ENCODE measurements around the gene GP1BB. TPM values are rescaled to one million over a fixed set of nuclear protein-coding genes. Genes with fewer than 3 reads are reported as not detected.

Gene GP1BB
- total RNA-seq, 2 experiments from 2014 or later = not detected

DNA sequence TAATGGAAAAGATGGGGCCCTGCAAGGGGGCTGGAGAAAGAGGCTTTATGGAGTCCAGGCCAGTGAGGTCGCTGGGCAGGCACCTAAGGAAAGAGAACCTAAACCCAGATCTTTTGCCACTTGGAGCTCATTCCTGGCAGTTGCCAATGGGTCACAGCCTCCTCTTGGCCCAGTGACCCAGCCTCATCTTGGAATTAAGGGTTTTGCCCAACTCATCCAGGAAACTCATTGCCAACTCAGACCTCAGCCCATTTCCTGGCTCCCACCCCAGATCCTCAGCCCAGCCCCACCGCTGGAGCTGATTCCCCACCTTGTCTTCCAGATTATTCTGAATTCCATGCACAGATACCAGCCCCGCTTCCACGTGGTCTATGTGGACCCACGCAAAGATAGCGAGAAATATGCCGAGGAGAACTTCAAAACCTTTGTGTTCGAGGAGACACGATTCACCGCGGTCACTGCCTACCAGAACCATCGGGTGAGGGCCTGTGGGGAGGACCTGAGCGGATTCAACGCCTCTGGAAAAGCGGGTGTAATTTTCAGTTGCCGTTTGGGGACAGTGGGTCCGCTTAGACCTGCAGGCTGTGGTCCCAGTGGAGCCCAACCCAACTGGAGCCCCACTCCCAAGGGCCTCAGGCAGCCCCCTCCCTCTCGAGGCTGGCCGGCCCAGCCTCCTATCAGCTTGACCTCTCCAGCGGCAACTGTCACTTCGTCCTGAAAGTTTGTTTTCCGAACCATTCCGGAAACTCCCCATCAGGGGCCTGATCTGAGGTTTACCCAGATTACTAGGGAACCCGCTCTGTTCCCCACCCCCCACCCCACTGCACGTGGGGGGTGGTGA, 41.5 kb downstream of the GP1BB start:
- Mint-ChIP-seq H3K4me1 (peaks cover 19% of the 10 kb centered on the region), H3K27me3 (peaks cover 74% of the 10 kb centered on the region), H3K36me3 (peaks cover 5% of the 10 kb centered on the region), H3K27ac (no peak overlapping the region), H3K4me3 (no peak overlapping the region), H3K9me3 (ENCODE audit: low read depth) (no peaks in the 10 kb centered on the region)
- CTCF ChIA-PET = interaction anchor here (1.2 to 3.4 kb wide), 3 partner anchors 8 to 41 kb away, joined by 3 to 20 read pairs (median 8); partner anchors contain the start of gene GP1BB
- no peak for ATAC-seq
- no peak for DNase-seq

DNA sequence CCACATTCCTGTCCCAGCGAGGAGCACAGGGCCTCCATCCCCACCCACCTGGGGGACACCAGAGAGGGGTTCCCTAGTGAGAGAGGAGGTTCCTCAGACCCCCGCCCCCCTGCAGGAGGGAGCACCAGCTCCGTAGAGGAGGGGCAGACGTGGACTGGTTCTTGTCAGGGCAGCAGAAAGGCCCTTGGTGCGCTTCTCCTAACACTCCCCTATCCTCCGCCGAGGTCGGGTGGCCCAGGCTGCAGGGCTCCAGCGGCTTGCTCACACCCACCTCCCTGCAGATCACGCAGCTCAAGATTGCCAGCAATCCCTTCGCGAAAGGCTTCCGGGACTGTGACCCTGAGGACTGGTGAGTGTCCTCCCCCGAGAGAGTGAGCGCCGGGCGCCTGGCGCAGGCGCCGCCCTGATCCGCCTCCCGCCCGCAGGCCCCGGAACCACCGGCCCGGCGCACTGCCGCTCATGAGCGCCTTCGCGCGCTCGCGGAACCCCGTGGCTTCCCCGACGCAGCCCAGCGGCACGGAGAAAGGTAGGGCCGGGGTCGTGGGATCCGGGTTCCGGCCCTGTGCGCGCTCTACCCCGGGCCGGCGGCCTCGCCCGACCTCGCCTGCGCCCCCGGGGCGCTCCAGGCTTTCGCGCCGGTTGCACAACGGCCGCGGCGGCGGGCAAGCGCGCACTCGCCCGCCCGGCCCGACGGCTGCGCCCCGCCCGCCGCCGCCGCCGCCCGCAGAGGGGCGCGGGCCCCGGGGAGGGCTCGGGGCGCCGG, 42.3 kb downstream of the GP1BB start:
- Mint-ChIP-seq H3K27me3 (peaks cover 77% of the 10 kb centered on the region), H3K9me3 (ENCODE audit: low read depth) (no peaks in the 10 kb centered on the region), H3K4me1 (peaks cover 14% of the 10 kb centered on the region), H3K4me3 (peak overlapping the region; percentile 61), H3K27ac (peak overlapping the region; percentile 41), H3K36me3 (no peaks in the 10 kb centered on the region)
- CTCF ChIA-PET = interaction anchor here (2.2 to 3.4 kb wide), 2 partner anchors 9 to 34 kb away, joined by 8 to 20 read pairs; no protein-coding TSS in a partner anchor
- DNase-seq (peak; percentile 48), ATAC-seq (peak; percentile 42)

DNA sequence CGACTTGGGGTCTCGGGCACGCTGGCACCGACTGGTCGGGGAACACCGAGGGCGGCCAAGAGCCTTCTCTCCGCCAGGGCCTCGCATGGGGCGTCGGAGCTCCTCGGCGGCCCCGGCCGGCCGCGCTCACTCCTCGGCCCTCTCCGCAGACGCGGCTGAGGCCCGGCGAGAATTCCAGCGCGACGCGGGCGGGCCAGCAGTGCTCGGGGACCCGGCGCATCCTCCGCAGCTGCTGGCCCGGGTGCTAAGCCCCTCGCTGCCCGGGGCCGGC, 42.8 kb downstream of the GP1BB start:
- H3K9me3 Mint-ChIP-seq (ENCODE audit: low read depth) = no peaks in the 10 kb centered on the region
- CTCF ChIA-PET = interaction anchor here (2.2 to 3.4 kb wide), 2 partner anchors 10 to 35 kb away, joined by 8 to 20 read pairs; no protein-coding TSS in a partner anchor
- H3K4me1 Mint-ChIP-seq = peaks cover 14% of the 10 kb centered on the region
- no peak for ATAC-seq
- no peak overlapping the region for H3K27ac Mint-ChIP-seq
- DNase-seq = no peak
- peaks cover 82% of the 10 kb centered on the region for H3K27me3 Mint-ChIP-seq
- H3K36me3 Mint-ChIP-seq = no peaks in the 10 kb centered on the region
- H3K4me3 Mint-ChIP-seq = no peak overlapping the region

DNA sequence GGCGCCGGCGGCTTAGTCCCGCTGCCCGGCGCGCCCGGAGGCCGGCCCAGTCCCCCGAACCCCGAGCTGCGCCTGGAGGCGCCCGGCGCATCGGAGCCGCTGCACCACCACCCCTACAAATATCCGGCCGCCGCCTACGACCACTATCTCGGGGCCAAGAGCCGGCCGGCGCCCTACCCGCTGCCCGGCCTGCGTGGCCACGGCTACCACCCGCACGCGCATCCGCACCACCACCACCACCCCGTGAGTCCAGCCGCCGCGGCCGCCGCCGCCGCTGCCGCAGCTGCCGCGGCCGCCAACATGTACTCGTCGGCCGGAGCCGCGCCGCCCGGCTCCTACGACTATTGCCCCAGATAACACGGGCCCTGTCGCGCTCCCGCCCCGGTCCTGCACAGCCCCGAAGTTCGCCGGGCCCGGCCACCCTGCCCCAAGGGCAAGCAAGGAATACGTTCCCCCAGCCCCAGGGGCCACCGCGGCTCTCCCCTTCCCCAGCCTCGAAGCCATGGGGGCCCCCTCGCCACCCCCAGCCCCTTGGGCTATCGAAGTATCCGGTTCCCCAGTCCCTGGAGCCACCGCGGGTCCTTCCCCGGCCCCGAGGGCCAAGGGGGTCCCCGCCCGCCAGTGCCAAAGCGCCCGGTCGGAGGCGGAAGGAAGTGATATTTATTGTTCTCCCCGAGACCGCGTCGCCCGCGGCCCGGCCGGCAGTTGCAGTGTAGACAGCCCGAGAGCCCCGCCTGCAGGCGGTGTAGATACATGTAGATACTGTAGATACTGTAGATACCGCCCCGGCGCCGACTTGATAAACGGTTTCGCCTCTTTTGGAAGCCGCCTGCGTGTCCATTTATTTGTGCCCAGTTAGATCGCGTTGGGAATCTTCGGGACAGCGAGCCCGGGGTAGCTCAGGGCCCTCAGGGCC, 43.4 kb downstream of the GP1BB start:
- Mint-ChIP-seq H3K36me3 (no peaks in the 10 kb centered on the region), H3K4me3 (peak overlapping the region; percentile 43), H3K9me3 (ENCODE audit: low read depth) (no peaks in the 10 kb centered on the region), H3K27ac (no peak overlapping the region), H3K4me1 (peaks cover 12% of the 10 kb centered on the region), H3K27me3 (peaks cover 81% of the 10 kb centered on the region)
- peak; percentile 88 for ATAC-seq
- CTCF ChIA-PET = interaction anchor here (2.2 to 3.4 kb wide), 2 partner anchors 10 to 36 kb away, joined by 8 to 20 read pairs; no protein-coding TSS in a partner anchor
- peak; percentile 83 for DNase-seq

DNA sequence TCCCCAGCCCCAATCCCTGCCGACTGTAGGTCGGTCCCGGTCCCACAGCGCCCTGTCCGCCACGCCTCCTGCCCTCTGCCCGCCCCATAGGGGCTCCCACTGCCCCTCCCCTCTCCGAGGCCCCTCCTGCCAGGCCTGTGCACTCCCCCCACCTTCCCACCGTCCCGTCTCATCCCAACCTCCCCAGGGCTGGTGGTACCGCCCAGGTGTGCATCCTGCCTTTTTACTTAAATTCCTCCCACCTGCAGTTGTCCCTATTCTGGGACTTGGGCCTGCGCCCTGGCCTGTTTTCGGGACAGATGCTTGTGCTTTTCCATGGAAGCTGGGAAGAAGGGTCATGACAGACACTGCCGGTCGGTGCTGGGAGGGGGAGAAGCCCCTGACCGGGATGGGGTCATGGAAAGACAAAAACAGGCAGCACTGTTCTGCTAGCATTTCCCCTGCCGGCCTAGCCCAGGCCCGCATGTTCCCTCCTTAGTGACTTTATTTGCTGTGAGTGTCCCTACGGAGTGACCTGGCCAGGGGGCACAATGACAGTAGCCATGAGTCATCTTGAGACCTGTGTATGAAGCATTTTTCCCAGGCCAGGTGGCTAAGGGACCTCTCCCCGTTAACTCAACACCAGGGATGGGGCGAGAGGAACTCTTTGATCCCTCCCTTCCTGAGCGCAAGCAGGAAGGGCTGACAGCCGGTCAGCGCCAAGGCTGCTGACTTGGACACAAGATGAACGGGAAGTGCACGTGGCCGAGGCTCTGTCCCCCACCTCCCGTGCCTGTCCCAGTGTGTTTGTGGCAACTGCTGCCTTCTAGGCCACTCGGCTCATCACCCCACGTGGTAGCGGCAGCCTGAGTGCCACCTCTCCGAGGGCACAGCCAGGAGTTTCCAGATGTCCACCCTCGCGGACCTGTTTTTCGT, 44.3 kb downstream of the GP1BB start:
- peaks cover 12% of the 10 kb centered on the region for H3K4me1 Mint-ChIP-seq
- H3K27me3 Mint-ChIP-seq = peaks cover 79% of the 10 kb centered on the region
- no peaks in the 10 kb centered on the region for H3K36me3 Mint-ChIP-seq
- ATAC-seq (peak; percentile 50), DNase-seq (no peak)
- H3K9me3 Mint-ChIP-seq (ENCODE audit: low read depth) = no peaks in the 10 kb centered on the region
- peak overlapping the region; percentile 43 for H3K4me3 Mint-ChIP-seq
- no peak overlapping the region for H3K27ac Mint-ChIP-seq
- CTCF ChIA-PET = no interaction called here

DNA sequence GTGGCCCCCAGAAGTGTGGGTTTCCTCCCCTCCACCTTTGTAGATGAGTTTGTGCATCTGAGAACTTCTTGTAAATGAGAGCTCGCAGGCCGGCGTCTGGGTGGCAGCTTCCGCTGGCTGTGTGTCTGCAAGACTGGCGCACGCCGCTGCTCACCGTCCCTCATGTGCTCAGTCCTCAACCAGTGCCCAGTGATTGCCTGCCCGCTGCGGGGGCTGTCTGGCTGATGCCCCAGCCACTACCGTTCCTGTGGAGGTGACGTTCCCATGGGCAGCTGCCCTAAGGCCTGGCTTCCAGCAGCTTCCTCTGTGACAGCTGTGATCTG, 46.0 kb downstream of the GP1BB start:
- CTCF ChIA-PET = interaction anchor here (1.6 kb wide), 1 partner anchor 39 kb away, joined by 6 read pairs; no protein-coding TSS in a partner anchor
- no peaks in the 10 kb centered on the region for H3K9me3 Mint-ChIP-seq (ENCODE audit: low read depth)
- peaks cover 12% of the 10 kb centered on the region for H3K4me1 Mint-ChIP-seq

DNA sequence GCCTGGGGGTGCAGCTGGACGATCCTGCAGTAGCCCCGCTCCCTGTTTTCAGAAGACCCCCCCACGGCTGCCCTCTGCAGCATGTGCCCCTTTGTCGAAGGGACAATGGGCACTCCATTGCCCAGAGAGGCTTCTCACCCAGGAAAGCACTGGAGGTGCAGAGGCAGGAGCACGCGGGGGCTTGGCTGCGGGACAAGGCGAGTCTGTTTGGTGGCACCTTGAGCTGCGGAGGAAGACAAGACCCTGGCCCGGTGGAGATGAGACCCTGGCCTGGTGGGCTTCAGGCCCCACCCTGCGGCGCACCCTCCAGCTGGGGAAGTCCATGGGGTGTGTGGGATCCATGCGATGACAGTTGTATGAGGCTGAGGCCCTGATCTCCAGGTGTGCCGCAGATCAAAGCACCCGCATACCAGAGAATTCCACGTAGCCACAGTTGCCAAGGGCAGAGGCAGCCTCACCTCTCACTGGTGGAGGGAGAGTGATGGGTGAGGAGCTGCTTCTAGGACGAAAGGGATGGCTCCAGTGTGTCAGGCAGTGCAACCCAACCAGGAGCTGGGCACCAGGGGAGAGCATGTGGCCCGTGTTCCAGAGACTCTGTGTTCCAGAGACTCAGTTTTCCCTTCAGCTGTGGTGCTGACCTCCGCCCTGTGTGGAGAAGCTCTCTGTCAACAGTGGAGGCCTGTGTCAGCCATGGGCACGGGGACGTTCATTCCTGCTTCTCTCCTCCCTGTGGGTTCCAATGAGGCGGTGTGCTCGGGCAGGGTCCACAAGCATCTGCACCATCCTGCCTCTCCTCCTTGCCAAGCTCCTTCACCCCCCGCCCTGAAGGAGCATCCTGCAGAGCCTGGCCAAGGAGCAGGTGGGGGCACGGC, 47.2 kb downstream of the GP1BB start:
- Mint-ChIP-seq H3K27ac (no peak overlapping the region), H3K4me3 (no peak overlapping the region), H3K27me3 (peaks cover 69% of the 10 kb centered on the region), H3K9me3 (ENCODE audit: low read depth) (no peaks in the 10 kb centered on the region), H3K4me1 (peaks cover 7% of the 10 kb centered on the region), H3K36me3 (no peaks in the 10 kb centered on the region)
- CTCF ChIA-PET = interaction anchor here (1.1 to 1.6 kb wide), 2 partner anchors 40 to 140 kb away, joined by 4 to 6 read pairs; no protein-coding TSS in a partner anchor
- ATAC-seq (no peak), DNase-seq (no peak)

More for the DNA sequence above, 46.0 kb downstream of the GP1BB start:
- ATAC-seq (no peak), DNase-seq (no peak)
- Mint-ChIP-seq H3K36me3 (no peaks in the 10 kb centered on the region), H3K27ac (no peak overlapping the region), H3K27me3 (peaks cover 79% of the 10 kb centered on the region), H3K4me3 (no peak overlapping the region)

DNA sequence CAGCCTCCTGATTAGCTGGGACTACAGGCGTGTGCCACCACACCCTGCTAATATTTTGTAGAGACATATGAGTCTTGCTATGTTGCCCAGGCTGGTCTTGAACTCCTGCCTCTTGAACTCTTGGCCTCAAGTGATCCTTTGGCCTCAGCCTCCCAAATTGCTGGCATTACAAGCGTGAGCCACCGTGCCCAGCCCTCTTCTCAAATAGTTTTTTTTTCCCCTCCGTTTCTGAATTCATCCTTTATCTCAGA, 49.0 kb downstream of the GP1BB start:
- Mint-ChIP-seq H3K27me3 (peaks cover 70% of the 10 kb centered on the region), H3K9me3 (ENCODE audit: low read depth) (no peaks in the 10 kb centered on the region), H3K4me1 (peaks cover 7% of the 10 kb centered on the region), H3K27ac (no peak overlapping the region), H3K4me3 (no peak overlapping the region), H3K36me3 (no peaks in the 10 kb centered on the region)
- CTCF ChIA-PET = interaction anchor here (1.9 kb wide), 1 partner anchor 42 kb away, joined by 6 read pairs; no protein-coding TSS in a partner anchor
- no peak for ATAC-seq
- no peak for DNase-seq

DNA sequence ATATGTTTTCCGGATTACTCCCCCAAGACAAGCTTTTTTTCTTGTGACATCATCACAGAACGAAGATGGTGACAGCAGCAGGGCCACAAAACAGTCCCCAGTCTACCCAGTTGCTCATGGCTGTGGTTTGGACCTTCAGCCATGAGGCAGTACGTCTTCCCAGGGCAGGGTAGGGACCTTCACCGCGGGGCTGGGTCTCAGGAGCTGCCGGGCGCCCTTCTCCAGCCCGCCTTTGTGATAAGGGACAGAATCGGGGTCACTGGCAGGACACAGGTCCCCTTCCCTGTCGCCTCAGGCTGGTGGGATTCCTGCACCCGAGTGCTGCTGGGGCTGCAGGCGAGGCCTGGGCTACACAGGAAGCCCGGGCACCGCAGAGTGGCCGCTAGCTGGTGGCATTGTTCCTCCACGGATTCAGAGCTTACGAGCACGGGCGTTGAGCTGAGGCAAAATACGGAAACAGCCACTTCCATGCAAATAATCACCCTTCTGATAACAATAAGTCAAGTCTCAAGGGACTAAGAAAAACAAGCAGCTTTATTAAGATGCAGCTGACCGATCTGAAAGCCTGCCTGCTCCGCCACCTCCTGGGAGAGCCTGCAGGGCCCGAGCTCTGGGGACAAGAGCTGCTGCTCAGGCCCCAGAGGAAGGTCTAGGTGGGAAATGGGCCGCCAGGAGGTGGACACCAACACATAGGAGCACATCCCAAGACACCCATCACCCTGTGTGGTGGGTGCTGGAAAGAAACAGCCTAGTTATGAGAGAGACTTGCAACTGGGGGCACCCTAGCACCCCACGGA, 49.5 kb downstream of the GP1BB start:
- Mint-ChIP-seq H3K4me1 (peaks cover 3% of the 10 kb centered on the region), H3K27ac (no peak overlapping the region), H3K36me3 (no peaks in the 10 kb centered on the region), H3K27me3 (peaks cover 65% of the 10 kb centered on the region), H3K4me3 (no peak overlapping the region), H3K9me3 (ENCODE audit: low read depth) (no peaks in the 10 kb centered on the region)
- CTCF ChIA-PET = interaction anchor here (1.9 kb wide), 1 partner anchor 42 kb away, joined by 6 read pairs; no protein-coding TSS in a partner anchor
- ATAC-seq = no peak
- DNase-seq = no peak

DNA sequence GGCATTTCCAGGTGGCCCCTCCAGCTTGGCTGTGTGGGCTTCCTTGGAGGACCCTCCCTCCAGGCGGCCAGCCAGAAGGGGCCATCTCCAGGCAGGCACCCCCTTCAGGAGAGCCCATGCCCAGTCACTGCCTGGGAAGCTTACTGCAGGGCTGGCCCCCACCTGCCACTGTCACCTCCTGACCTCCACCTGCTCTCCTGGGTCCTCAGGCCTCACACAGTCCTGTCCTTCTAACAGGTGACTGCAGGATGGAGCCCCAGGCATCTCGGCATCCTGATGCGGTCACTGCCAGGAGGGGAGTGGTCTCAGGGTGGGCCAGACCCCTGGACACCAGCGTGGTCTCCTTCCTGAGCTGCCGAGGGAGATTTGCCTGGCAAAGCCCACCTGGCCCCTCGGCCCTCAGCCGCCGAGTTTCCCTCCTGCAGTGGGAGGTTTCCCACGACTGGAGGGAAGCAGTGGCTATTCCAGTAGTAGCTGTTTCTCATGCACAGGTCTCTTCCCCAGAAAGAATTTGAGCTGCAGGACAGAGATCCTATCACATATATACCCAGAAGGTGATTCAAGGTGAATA, 50.2 kb downstream of the GP1BB start:
- CTCF ChIA-PET = interaction anchor here (1.9 kb wide), 1 partner anchor 43 kb away, joined by 6 read pairs; no protein-coding TSS in a partner anchor
- Mint-ChIP-seq H3K9me3 (ENCODE audit: low read depth) (no peaks in the 10 kb centered on the region), H3K4me1 (peaks cover 2% of the 10 kb centered on the region), H3K4me3 (no peak overlapping the region), H3K36me3 (no peaks in the 10 kb centered on the region), H3K27me3 (peaks cover 64% of the 10 kb centered on the region), H3K27ac (no peak overlapping the region)
- ATAC-seq = no peak
- DNase-seq = no peak
